H9 (cell line): Measurements from ENCODE around the gene RGPD3. TPM values are rescaled to one million over a fixed set of nuclear protein-coding genes. Genes with fewer than 3 reads are reported as not detected.
"Not testable (repeated sequence)": the region's sequence is repeated elsewhere in the genome, so short reads cannot be mapped to it uniquely, and the experiment has no call there.

ENCODE experiments used
- DNase-seq: peaks from one replicate; pipeline ENCODE4 v3.0.0-alpha.2; 2017
- H2AFZ ChIP-seq: one replicate; pipeline ENCODE4 v1.6.1; 2013; ENCODE audit warnings: mild to moderate bottlenecking, low read length, control low read depth, moderate library complexity
- H2AK5ac ChIP-seq: 2 replicates; pipeline ENCODE4 v1.6.1; 2013; ENCODE audit warnings: low read length, control low read depth, mixed read lengths; ENCODE audit not compliant: insufficient read length
- H2BK120ac ChIP-seq: one replicate; pipeline ENCODE4 v1.6.1; 2013; ENCODE audit warnings: low read depth, mild to moderate bottlenecking, low read length, control low read depth, inconsistent platforms; ENCODE audit not compliant: poor library complexity, severe bottlenecking
- H2BK12ac ChIP-seq: 2 replicates; pipeline ENCODE4 v1.6.1; 2013; ENCODE audit warnings: low read length, control low read depth, mixed read lengths, low read depth; ENCODE audit not compliant: insufficient read length
- H2BK15ac ChIP-seq: 2 replicates; pipeline ENCODE4 v1.6.1; 2013; ENCODE audit warnings: low read depth, low read length, control low read depth
- H2BK20ac ChIP-seq: one replicate; pipeline ENCODE4 v1.6.1; 2013; ENCODE audit warnings: low read depth, mild to moderate bottlenecking, low read length, control low read depth, inconsistent platforms; ENCODE audit not compliant: poor library complexity, severe bottlenecking
- H2BK5ac ChIP-seq: 2 replicates; pipeline ENCODE4 v1.6.1; 2013; ENCODE audit warnings: low read length, control low read depth, mixed read lengths; ENCODE audit not compliant: insufficient read length
- H3K14ac ChIP-seq: 2 replicates; pipeline ENCODE4 v1.6.1; 2013; ENCODE audit warnings: low read length, control low read depth; ENCODE audit not compliant: insufficient read depth
- H3K18ac ChIP-seq: 2 replicates; pipeline ENCODE4 v1.6.1; 2013; ENCODE audit warnings: low read depth, mild to moderate bottlenecking, mixed read lengths, low read length, control low read depth; ENCODE audit not compliant: insufficient read length
- H3K23ac ChIP-seq: 2 replicates; pipeline ENCODE4 v1.6.1; 2013; ENCODE audit warnings: low read length, control low read depth, mixed read lengths, low read depth; ENCODE audit not compliant: insufficient read length
- H3K23me2 ChIP-seq: 2 replicates; pipeline ENCODE4 v1.6.1; 2013; ENCODE audit warnings: low read depth, mild to moderate bottlenecking, mixed read lengths, low read length, control low read depth; ENCODE audit not compliant: insufficient read length, poor library complexity, severe bottlenecking
- H3K27ac ChIP-seq: 2 replicates; pipeline ENCODE4 v1.5.1; 2013; ENCODE audit warnings: low read length, control low read depth, mixed read lengths, low read depth; ENCODE audit not compliant: insufficient read length
- H3K27me3 ChIP-seq: 2 replicates; pipeline ENCODE4 v1.6.1; 2013; ENCODE audit warnings: low read length, control low read depth, inconsistent platforms; ENCODE audit not compliant: insufficient read depth
- H3K4ac ChIP-seq: 2 replicates; pipeline ENCODE4 v1.6.1; 2013; ENCODE audit warnings: low read depth, mild to moderate bottlenecking, control low read depth, inconsistent platforms, low read length, moderate library complexity
- H3K4me1 ChIP-seq: 2 replicates; pipeline ENCODE4 v1.6.1; 2013; ENCODE audit warnings: low read length, control low read depth, inconsistent platforms; ENCODE audit not compliant: insufficient read depth
- H3K4me2 ChIP-seq: 2 replicates; pipeline ENCODE4 v1.6.1; 2013; ENCODE audit warnings: low read length, control low read depth, mixed read lengths; ENCODE audit not compliant: insufficient read length, insufficient read depth
- H3K56ac ChIP-seq: 2 replicates; pipeline ENCODE4 v1.6.1; 2013; ENCODE audit warnings: low read depth, mild to moderate bottlenecking, mixed read lengths, low read length, control low read depth; ENCODE audit not compliant: insufficient read length
- H3K79me1 ChIP-seq: 2 replicates; pipeline ENCODE4 v1.6.1; 2013; ENCODE audit warnings: low read depth, mild to moderate bottlenecking, moderate library complexity, low read length, control low read depth, inconsistent platforms; ENCODE audit not compliant: insufficient read depth, poor library complexity, severe bottlenecking
- H3K79me2 ChIP-seq: 2 replicates; pipeline ENCODE4 v1.6.1; 2013; ENCODE audit warnings: low read length, control low read depth, inconsistent platforms; ENCODE audit not compliant: insufficient read depth
- H3K9ac ChIP-seq: 2 replicates; pipeline ENCODE4 v1.6.1; 2013; ENCODE audit warnings: low read length, control low read depth, mixed read lengths; ENCODE audit not compliant: insufficient read length; ENCODE audit errors: extremely low read depth
- H3K9me3 ChIP-seq: one replicate; pipeline ENCODE4 v1.6.1; 2013; ENCODE audit warnings: low read depth, low read length, inconsistent platforms; ENCODE audit not compliant: control insufficient read depth
- H3T11ph ChIP-seq: one replicate; pipeline ENCODE4 v1.6.1; 2013; ENCODE audit warnings: mild to moderate bottlenecking, low read length, control low read depth, inconsistent platforms
- H4K20me1 ChIP-seq: one replicate; pipeline ENCODE4 v1.6.1; 2013; ENCODE audit not compliant: control insufficient read depth, insufficient read length, insufficient read depth
- H4K5ac ChIP-seq: 2 replicates; pipeline ENCODE4 v1.6.1; 2013; ENCODE audit warnings: low read depth, mild to moderate bottlenecking, mixed read lengths, low read length, control low read depth; ENCODE audit not compliant: insufficient read length
- H4K8ac ChIP-seq: replicated peaks from 2 replicates; pipeline ENCODE4 v1.6.1; 2013; ENCODE audit warnings: low read length, control low read depth, mixed read lengths, low read depth; ENCODE audit not compliant: insufficient read length
- H4K91ac ChIP-seq: 2 replicates; pipeline ENCODE4 v1.6.1; 2013; ENCODE audit warnings: low read depth, mild to moderate bottlenecking, moderate library complexity, mixed read lengths, low read length, control low read depth; ENCODE audit not compliant: insufficient read length
- H3K27ac Mint-ChIP-seq, 3 experiments: 2 replicates in 2 of 3; 3 replicates in 1 of 3; pipeline ENCODE4 v1.8.0; 2020 to 2021; ENCODE audit warnings: mixed read lengths in 3 of 3, mild to moderate bottlenecking in 1 of 3, moderate library complexity in 1 of 3
- H3K27me3 Mint-ChIP-seq: 2 replicates; pipeline ENCODE4 v1.8.0; 2021; ENCODE audit warnings: low read depth, mild to moderate bottlenecking, moderate library complexity, mixed read lengths
- H3K36me3 Mint-ChIP-seq, 3 experiments: 2 replicates in 2 of 3; 3 replicates in 1 of 3; pipeline ENCODE4 v1.8.0; 2020 to 2021; ENCODE audit warnings: low read depth in 3 of 3, mixed read lengths in 3 of 3; ENCODE audit not compliant: insufficient read depth in 1 of 3
- H3K4me1 Mint-ChIP-seq, 2 experiments: 2 replicates each; pipeline ENCODE4 v1.8.0; 2020; ENCODE audit warnings: mixed read lengths in 2 of 2
- H3K4me3 Mint-ChIP-seq, 2 experiments: 2 replicates in 1 of 2; 3 replicates in 1 of 2; pipeline ENCODE4 v1.8.0; 2020 to 2021; ENCODE audit warnings: mild to moderate bottlenecking in 2 of 2, mixed read lengths in 2 of 2, moderate library complexity in 1 of 2
- H3K9me3 Mint-ChIP-seq, 2 experiments: 2 replicates in 1 of 2; 3 replicates in 1 of 2; pipeline ENCODE4 v1.8.0; 2020; ENCODE audit warnings: mild to moderate bottlenecking in 2 of 2, mixed read lengths in 2 of 2, moderate library complexity in 1 of 2
- WGBS: extraction: QIAGEN DNeasy Blood & Tissue Kit; methylation state at CpG from one replicate; pipeline ENCODE4 v1.1.7; 2013; ENCODE audit warnings: missing lambda C conversion rate, low lambda C conversion rate, mixed read lengths; ENCODE audit not compliant: insufficient read length; ENCODE audit errors: extremely low coverage; 5-methylcytosine and 5-hydroxymethylcytosine counted together
- total RNA-seq: library from RNA; stranded (reverse); gene quantifications from 2 replicates; pipeline ENCODE4 v1.2.1, GENCODE V29; 2021

Gene RGPD3
- total RNA-seq, 1 experiment from 2014 or later, result 0.15 TPM

DNA sequence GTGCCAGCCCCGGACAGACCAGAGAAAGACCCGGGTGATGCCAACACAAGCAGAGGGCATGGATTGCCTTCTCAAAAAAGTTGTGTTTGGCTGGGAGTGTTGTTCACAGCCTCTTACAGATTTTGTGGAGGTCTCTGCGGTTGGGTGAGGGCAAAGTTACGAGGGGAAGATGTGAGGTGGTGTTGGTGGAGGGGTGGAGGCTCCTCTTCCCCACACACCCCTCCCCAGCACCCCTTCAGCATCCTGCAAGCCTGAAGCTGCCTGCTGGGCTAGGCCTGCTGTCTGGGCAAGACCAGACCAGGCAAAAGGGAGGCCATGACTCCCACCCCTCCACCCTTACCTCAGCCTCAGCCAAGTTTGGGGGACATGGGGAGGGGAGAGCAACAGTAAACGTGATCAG is 45.2 kb upstream of the RGPD3 start:
- H3K27ac Mint-ChIP-seq, H4K20me1 ChIP-seq, H2BK15ac ChIP-seq, H3K4me2 ChIP-seq, H3K27me3 ChIP-seq, H3K79me1 ChIP-seq, H2AK5ac ChIP-seq, H4K5ac ChIP-seq, H2BK120ac ChIP-seq, H3K27me3 Mint-ChIP-seq, H2BK5ac ChIP-seq, H3K56ac ChIP-seq, H3K9me3 Mint-ChIP-seq, H3K23ac ChIP-seq, H3K23me2 ChIP-seq, H4K8ac ChIP-seq, H4K91ac ChIP-seq, H3K4ac ChIP-seq, H3K4me1 ChIP-seq, H3T11ph ChIP-seq, H3K9ac ChIP-seq, H3K14ac ChIP-seq, H2BK20ac ChIP-seq, H3K9me3 ChIP-seq, H2BK12ac ChIP-seq, H3K18ac ChIP-seq, H2AFZ ChIP-seq, H3K36me3 Mint-ChIP-seq, H3K79me2 ChIP-seq, H3K27ac ChIP-seq, DNase-seq, H3K4me3 Mint-ChIP-seq: not testable (repeated sequence)
- peaks cover 2 to 11% of the 10 kb centered on the region in 2 experiments; a peak in 3 of 4 replicates for H3K4me1 Mint-ChIP-seq
- WGBS, result no CpG with 5 or more reads among the region's 5 CpGs

GRCh38 chr2:106511934-106512333 is 43.7 kb upstream of the RGPD3 start:
- not testable (repeated sequence) for H3K27ac Mint-ChIP-seq, DNase-seq, H2AFZ ChIP-seq, H3K36me3 Mint-ChIP-seq, H3K27me3 Mint-ChIP-seq, H3K23me2 ChIP-seq, H3K4me3 Mint-ChIP-seq, H2BK5ac ChIP-seq, H2BK20ac ChIP-seq, H3K79me2 ChIP-seq, H3K4me1 ChIP-seq, H4K8ac ChIP-seq, H3K27ac ChIP-seq, H3K79me1 ChIP-seq, H3T11ph ChIP-seq, H4K5ac ChIP-seq, H2BK120ac ChIP-seq, H3K4me2 ChIP-seq, H3K23ac ChIP-seq, H3K9me3 Mint-ChIP-seq, H2BK12ac ChIP-seq, H3K18ac ChIP-seq, H3K14ac ChIP-seq, H4K91ac ChIP-seq, H3K9ac ChIP-seq, H2BK15ac ChIP-seq, H3K4ac ChIP-seq, H3K56ac ChIP-seq, H3K9me3 ChIP-seq, H4K20me1 ChIP-seq, H3K27me3 ChIP-seq, H2AK5ac ChIP-seq
- H3K4me1 Mint-ChIP-seq, result peaks cover 2 to 11% of the 10 kb centered on the region in 2 experiments; a peak in 3 of 4 replicates
- no CpG with 5 or more reads among the region's 7 CpGs for WGBS
